HEK293 (cell line): ENCODE data around the gene CTBP2.

Experiments used
- ZNF175 ChIP-seq: fragments of 450-650 bp; formaldehyde crosslinking; IDR thresholded peaks from 2 replicates; pipeline ENCODE4 v1.5.1; 2016; ENCODE audit warnings: missing biosample characterization, missing genetic modification characterization
- ZNF24 ChIP-seq: fragments of 450-650 bp; formaldehyde crosslinking; IDR thresholded peaks from 2 replicates; pipeline ENCODE4 v1.5.1; 2016; ENCODE audit warnings: missing biosample characterization, missing genetic modification characterization
- ZNF394 ChIP-seq: fragments of 450-650 bp; formaldehyde crosslinking; IDR thresholded peaks from 2 replicates; pipeline ENCODE4 v1.5.1; 2016; ENCODE audit warnings: missing biosample characterization, missing genetic modification characterization, mild to moderate bottlenecking, moderate library complexity, borderline replicate concordance
- ZNF629 ChIP-seq: fragments of 450-650 bp; formaldehyde crosslinking; IDR thresholded peaks from 2 replicates; pipeline ENCODE4 v1.5.1; 2017; ENCODE audit warnings: missing biosample characterization, missing genetic modification characterization
- ZXDB ChIP-seq: fragments of 450-650 bp; formaldehyde crosslinking; IDR thresholded peaks from 2 replicates; pipeline ENCODE4 v1.5.1; 2016; ENCODE audit warnings: missing biosample characterization, missing genetic modification characterization
- TF ChIP-seq, protein P1 (sequence below): fragments of 450-650 bp; formaldehyde crosslinking; conservative IDR thresholded peaks from 2 replicates; pipeline ENCODE4 v1.5.1; 2016; ENCODE audit warnings: low read depth, missing biosample characterization, missing genetic modification characterization
- TF ChIP-seq, protein P2 (sequence below): fragments of 450-650 bp; formaldehyde crosslinking; IDR thresholded peaks from 2 replicates; pipeline ENCODE4 v1.5.1; 2016; ENCODE audit warnings: missing biosample characterization, missing genetic modification characterization, borderline replicate concordance
- TF ChIP-seq, protein P3 (sequence below): fragments of 450-650 bp; formaldehyde crosslinking; IDR thresholded peaks from 2 replicates; pipeline ENCODE4 v1.5.1; 2016; ENCODE audit warnings: missing biosample characterization, missing genetic modification characterization
- TF ChIP-seq, protein P4 (sequence below): fragments of 450-650 bp; formaldehyde crosslinking; IDR thresholded peaks from 2 replicates; pipeline ENCODE4 v1.5.1; 2016; ENCODE audit warnings: missing biosample characterization, missing genetic modification characterization, borderline replicate concordance

The CTBP2 gene

GRCh38 chr10:125187238-125188194 lies 27.2 kb upstream of the CTBP2 start (continued):
- TF ChIP-seq, protein P1, sequence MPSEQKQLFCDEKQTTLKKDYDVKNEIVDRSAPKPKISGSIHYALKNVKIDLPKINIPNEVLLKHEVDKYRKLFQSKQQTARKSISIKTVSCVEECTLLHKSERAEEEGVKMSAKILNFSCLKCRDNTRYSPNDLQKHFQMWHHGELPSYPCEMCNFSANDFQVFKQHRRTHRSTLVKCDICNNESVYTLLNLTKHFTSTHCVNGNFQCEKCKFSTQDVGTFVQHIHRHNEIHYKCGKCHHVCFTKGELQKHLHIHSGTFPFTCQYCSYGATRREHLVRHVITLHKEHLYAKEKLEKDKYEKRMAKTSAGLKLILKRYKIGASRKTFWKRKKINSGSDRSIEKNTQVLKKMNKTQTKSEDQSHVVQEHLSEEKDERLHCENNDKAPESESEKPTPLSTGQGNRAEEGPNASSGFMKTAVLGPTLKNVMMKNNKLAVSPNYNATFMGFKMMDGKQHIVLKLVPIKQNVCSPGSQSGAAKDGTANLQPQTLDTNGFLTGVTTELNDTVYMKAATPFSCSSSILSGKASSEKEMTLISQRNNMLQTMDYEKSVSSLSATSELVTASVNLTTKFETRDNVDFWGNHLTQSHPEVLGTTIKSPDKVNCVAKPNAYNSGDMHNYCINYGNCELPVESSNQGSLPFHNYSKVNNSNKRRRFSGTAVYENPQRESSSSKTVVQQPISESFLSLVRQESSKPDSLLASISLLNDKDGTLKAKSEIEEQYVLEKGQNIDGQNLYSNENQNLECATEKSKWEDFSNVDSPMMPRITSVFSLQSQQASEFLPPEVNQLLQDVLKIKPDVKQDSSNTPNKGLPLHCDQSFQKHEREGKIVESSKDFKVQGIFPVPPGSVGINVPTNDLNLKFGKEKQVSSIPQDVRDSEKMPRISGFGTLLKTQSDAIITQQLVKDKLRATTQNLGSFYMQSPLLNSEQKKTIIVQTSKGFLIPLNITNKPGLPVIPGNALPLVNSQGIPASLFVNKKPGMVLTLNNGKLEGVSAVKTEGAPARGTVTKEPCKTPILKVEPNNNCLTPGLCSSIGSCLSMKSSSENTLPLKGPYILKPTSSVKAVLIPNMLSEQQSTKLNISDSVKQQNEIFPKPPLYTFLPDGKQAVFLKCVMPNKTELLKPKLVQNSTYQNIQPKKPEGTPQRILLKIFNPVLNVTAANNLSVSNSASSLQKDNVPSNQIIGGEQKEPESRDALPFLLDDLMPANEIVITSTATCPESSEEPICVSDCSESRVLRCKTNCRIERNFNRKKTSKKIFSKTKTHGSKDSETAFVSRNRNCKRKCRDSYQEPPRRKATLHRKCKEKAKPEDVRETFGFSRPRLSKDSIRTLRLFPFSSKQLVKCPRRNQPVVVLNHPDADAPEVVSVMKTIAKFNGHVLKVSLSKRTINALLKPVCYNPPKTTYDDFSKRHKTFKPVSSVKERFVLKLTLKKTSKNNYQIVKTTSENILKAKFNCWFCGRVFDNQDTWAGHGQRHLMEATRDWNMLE (tag by site-specific recombination) = no peak
- TF ChIP-seq, protein P2, sequence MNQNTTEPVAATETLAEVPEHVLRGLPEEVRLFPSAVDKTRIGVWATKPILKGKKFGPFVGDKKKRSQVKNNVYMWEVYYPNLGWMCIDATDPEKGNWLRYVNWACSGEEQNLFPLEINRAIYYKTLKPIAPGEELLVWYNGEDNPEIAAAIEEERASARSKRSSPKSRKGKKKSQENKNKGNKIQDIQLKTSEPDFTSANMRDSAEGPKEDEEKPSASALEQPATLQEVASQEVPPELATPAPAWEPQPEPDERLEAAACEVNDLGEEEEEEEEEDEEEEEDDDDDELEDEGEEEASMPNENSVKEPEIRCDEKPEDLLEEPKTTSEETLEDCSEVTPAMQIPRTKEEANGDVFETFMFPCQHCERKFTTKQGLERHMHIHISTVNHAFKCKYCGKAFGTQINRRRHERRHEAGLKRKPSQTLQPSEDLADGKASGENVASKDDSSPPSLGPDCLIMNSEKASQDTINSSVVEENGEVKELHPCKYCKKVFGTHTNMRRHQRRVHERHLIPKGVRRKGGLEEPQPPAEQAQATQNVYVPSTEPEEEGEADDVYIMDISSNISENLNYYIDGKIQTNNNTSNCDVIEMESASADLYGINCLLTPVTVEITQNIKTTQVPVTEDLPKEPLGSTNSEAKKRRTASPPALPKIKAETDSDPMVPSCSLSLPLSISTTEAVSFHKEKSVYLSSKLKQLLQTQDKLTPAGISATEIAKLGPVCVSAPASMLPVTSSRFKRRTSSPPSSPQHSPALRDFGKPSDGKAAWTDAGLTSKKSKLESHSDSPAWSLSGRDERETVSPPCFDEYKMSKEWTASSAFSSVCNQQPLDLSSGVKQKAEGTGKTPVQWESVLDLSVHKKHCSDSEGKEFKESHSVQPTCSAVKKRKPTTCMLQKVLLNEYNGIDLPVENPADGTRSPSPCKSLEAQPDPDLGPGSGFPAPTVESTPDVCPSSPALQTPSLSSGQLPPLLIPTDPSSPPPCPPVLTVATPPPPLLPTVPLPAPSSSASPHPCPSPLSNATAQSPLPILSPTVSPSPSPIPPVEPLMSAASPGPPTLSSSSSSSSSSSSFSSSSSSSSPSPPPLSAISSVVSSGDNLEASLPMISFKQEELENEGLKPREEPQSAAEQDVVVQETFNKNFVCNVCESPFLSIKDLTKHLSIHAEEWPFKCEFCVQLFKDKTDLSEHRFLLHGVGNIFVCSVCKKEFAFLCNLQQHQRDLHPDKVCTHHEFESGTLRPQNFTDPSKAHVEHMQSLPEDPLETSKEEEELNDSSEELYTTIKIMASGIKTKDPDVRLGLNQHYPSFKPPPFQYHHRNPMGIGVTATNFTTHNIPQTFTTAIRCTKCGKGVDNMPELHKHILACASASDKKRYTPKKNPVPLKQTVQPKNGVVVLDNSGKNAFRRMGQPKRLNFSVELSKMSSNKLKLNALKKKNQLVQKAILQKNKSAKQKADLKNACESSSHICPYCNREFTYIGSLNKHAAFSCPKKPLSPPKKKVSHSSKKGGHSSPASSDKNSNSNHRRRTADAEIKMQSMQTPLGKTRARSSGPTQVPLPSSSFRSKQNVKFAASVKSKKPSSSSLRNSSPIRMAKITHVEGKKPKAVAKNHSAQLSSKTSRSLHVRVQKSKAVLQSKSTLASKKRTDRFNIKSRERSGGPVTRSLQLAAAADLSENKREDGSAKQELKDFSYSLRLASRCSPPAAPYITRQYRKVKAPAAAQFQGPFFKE (tag by site-specific recombination) = no peak
- TF ChIP-seq ZNF175 (tag by site-specific recombination) (no peak), ZNF24 (tag by site-specific recombination) (no peak), ZNF394 (tag by site-specific recombination) (no peak), ZNF629 (tag by site-specific recombination) (no peak), ZXDB (tag by site-specific recombination) (no peak)
- TF ChIP-seq, protein P3, sequence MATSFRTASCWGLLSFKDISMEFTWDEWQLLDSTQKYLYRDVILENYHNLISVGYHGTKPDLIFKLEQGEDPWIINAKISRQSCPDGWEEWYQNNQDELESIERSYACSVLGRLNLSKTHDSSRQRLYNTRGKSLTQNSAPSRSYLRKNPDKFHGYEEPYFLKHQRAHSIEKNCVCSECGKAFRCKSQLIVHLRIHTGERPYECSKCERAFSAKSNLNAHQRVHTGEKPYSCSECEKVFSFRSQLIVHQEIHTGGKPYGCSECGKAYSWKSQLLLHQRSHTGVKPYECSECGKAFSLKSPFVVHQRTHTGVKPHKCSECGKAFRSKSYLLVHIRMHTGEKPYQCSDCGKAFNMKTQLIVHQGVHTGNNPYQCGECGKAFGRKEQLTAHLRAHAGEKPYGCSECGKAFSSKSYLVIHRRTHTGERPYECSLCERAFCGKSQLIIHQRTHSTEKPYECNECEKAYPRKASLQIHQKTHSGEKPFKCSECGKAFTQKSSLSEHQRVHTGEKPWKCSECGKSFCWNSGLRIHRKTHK (tag by site-specific recombination) = no peak
- TF ChIP-seq, protein P4, sequence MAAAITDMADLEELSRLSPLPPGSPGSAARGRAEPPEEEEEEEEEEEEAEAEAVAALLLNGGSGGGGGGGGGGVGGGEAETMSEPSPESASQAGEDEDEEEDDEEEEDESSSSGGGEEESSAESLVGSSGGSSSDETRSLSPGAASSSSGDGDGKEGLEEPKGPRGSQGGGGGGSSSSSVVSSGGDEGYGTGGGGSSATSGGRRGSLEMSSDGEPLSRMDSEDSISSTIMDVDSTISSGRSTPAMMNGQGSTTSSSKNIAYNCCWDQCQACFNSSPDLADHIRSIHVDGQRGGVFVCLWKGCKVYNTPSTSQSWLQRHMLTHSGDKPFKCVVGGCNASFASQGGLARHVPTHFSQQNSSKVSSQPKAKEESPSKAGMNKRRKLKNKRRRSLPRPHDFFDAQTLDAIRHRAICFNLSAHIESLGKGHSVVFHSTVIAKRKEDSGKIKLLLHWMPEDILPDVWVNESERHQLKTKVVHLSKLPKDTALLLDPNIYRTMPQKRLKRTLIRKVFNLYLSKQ (tag by site-specific recombination) = no peak
